Endothelial cell of umbilical vein (primary cell): ENCODE measurements around the gene LARGE1. TPM values are rescaled to one million over a fixed set of nuclear protein-coding genes. Genes with fewer than 3 reads are reported as not detected.

Experiments used
- BruUV-seq: library from RNA; stranded (reverse); fragments of 400-500 nt; replicated peaks from 2 replicates; lab custom pipeline; 2021; lab: Mats Ljungman, UMichigan
- CTCF ChIA-PET: fragments of 300-600, 350-600 bp; sonication (Branson Sonifier 250); formaldehyde crosslinking; loops from one replicate; lab custom pipeline; 2021; ENCODE audit warnings: antibody characterized with exemption, inconsistent platforms; lab: Charles Lee
- POLR2A ChIA-PET: fragments of 300-600, 350-600 bp; sonication (Branson Sonifier 250); formaldehyde crosslinking; loops from one replicate; lab custom pipeline; 2021; ENCODE audit warnings: antibody characterized with exemption, inconsistent platforms; lab: Charles Lee
- DNase-seq: peaks from one replicate; pipeline ENCODE4 v3.0.0-alpha.2; 2011; ENCODE audit warnings: low read depth, low spot score
- FAIRE-seq: peaks from 2 replicates; lab custom pipeline; 2011; peaks lifted over from hg19 to GRCh38; lab: Jason Lieb, UNC
- H2AFZ ChIP-seq: 2 replicates; pipeline ENCODE4 v1.6.0; 2012; ENCODE audit warnings: low read depth, low read length, control low read depth, inconsistent platforms
- H3K27ac ChIP-seq: 2 replicates; pipeline ENCODE4 v1.5.1; 2011; ENCODE audit warnings: low read depth, mild to moderate bottlenecking, control low read depth, low read length, moderate library complexity; ENCODE audit not compliant: insufficient read depth
- H3K27me3 ChIP-seq, 2 experiments: 2 replicates each; pipeline versions ENCODE4 v1.6.0 to v1.6.1; 2011; ENCODE audit warnings: low read length in 2 of 2, mixed read lengths in 1 of 2; ENCODE audit not compliant: control insufficient read depth in 2 of 2, insufficient read depth in 2 of 2
- H3K36me3 ChIP-seq, 2 experiments: 2 replicates in 1 of 2; 3 replicates in 1 of 2; pipeline ENCODE4 v1.5.1; 2011; ENCODE audit warnings: low read length in 2 of 2, mild to moderate bottlenecking in 1 of 2, moderate library complexity in 1 of 2; ENCODE audit not compliant: control insufficient read depth in 2 of 2, insufficient read depth in 2 of 2; ENCODE audit errors: extremely low read depth in 1 of 2
- H3K4me1 ChIP-seq: 3 replicates; pipeline ENCODE4 v1.5.1; 2011; ENCODE audit warnings: mild to moderate bottlenecking, low read length; ENCODE audit not compliant: control insufficient read depth, insufficient read depth; ENCODE audit errors: extremely low read depth
- H3K4me2 ChIP-seq: 2 replicates; pipeline ENCODE4 v1.6.1; 2011; ENCODE audit warnings: low read length, control low read depth, mixed read lengths; ENCODE audit not compliant: insufficient read depth
- H3K4me3 ChIP-seq, 3 experiments: fragments of 200-600 bp in 1 of 3; sonication (generic), shearing (Covaris generic) in 1 of 3; replicated peaks in 1 of 3; 2 replicates each; pipeline ENCODE4 v1.5.1; 2011 to 2016; ENCODE audit warnings: control low read depth in 3 of 3, low read length in 3 of 3, mild to moderate bottlenecking in 2 of 3, inconsistent platforms in 1 of 3, low read depth in 1 of 3, moderate library complexity in 1 of 3; ENCODE audit not compliant: insufficient read depth in 1 of 3
- H3K79me2 ChIP-seq: 2 replicates; pipeline ENCODE4 v1.6.0; 2012; ENCODE audit warnings: low read length, inconsistent platforms; ENCODE audit not compliant: control insufficient read depth, insufficient read depth
- H3K9ac ChIP-seq: replicated peaks from 2 replicates; pipeline ENCODE3; 2011; ENCODE audit warnings: low read length, control low read depth; ENCODE audit not compliant: insufficient read depth; ENCODE audit errors: extremely low read depth
- H3K9me1 ChIP-seq: replicated peaks from 3 replicates; pipeline ENCODE4 v1.6.0; 2011; ENCODE audit warnings: mild to moderate bottlenecking, low read length; ENCODE audit not compliant: control insufficient read depth, insufficient read depth; ENCODE audit errors: extremely low read depth
- H3K9me3 ChIP-seq: replicated peaks from 2 replicates; pipeline ENCODE4 v1.5.1; 2012; ENCODE audit warnings: low read length, inconsistent platforms; ENCODE audit not compliant: control insufficient read depth, insufficient read depth
- H4K20me1 ChIP-seq: replicated peaks from 2 replicates; pipeline ENCODE3; 2011; ENCODE audit warnings: mild to moderate bottlenecking, low read length; ENCODE audit not compliant: control insufficient read depth, insufficient read depth; ENCODE audit errors: extremely low read depth
- CTCF ChIP-seq, 2 donors: IDR thresholded peaks; 1 replicate in 1 of 2; 2 replicates in 1 of 2; pipeline ENCODE4 v1.5.1; 2011; ENCODE audit warnings: low read length in 2 of 2, mild to moderate bottlenecking in 2 of 2, moderate library complexity in 2 of 2, control low read depth in 1 of 2, inconsistent platforms in 1 of 2, low read depth in 1 of 2; ENCODE audit not compliant: insufficient read depth in 1 of 2; ENCODE audit errors: extremely low read depth in 1 of 2
- EZH2 ChIP-seq: IDR thresholded peaks from 2 replicates; pipeline ENCODE4 v1.6.1; 2012; ENCODE audit warnings: borderline replicate concordance, low read depth, mild to moderate bottlenecking, moderate library complexity, low read length, inconsistent platforms; ENCODE audit not compliant: severe bottlenecking
- FOS ChIP-seq: IDR thresholded peaks from 2 replicates; pipeline ENCODE4 v1.6.1; 2011; ENCODE audit warnings: mild to moderate bottlenecking, low read length, moderate library complexity, borderline replicate concordance; ENCODE audit not compliant: insufficient read depth
- GATA2 ChIP-seq: IDR thresholded peaks from 2 replicates; pipeline ENCODE4 v1.7.0; 2011; ENCODE audit warnings: low read depth, mild to moderate bottlenecking, moderate library complexity, mixed read lengths, low read length; ENCODE audit not compliant: insufficient read length, insufficient read depth
- JUN ChIP-seq: IDR thresholded peaks from 2 replicates; pipeline ENCODE4 v1.6.1; 2011; ENCODE audit warnings: borderline replicate concordance, low read depth; ENCODE audit not compliant: insufficient read length, insufficient read depth
- MAX ChIP-seq: IDR thresholded peaks from 2 replicates; pipeline ENCODE4 v1.6.1; 2011; ENCODE audit not compliant: insufficient read depth, insufficient read length
- MYC ChIP-seq: IDR thresholded peaks from one replicate; pipeline ENCODE4 v1.6.1; 2011; ENCODE audit warnings: mild to moderate bottlenecking, low read depth, low read length
- POLR2A ChIP-seq: IDR thresholded peaks from 2 replicates; pipeline ENCODE4 v1.6.1; 2012; ENCODE audit warnings: low read depth, mild to moderate bottlenecking, control low read depth, low read length
- POLR2AphosphoS5 ChIP-seq: IDR thresholded peaks from 2 replicates; pipeline ENCODE4 v1.6.1; 2012; ENCODE audit warnings: low read depth, mild to moderate bottlenecking, control low read depth, low read length, moderate library complexity; ENCODE audit not compliant: insufficient read depth
- dilution Hi-C: fragments of 300-500 bp; cut with MboI; formaldehyde crosslinking; loops from one replicate; pipeline ENCODE4 v1.15.0; 2019; ENCODE audit warnings: low sequenced_read_pairs; ENCODE audit not compliant: extremely low pct_ligation_motif_present
- intact Hi-C: fragments of 100-400 bp; cut with micrococcal nuclease; formaldehyde crosslinking; loops from one replicate; pipeline ENCODE4 v1.10.0; 2022
- polyA plus RNA-seq, 4 experiments: library from polyadenylated mRNA; depleted of rRNA in 3 of 4; stranded (reverse) in 3 of 4; unstranded in 1 of 4; fragments of >200 nt; gene quantifications; 2 replicates each; pipeline versions ENCODE4 v1.2.1 to v1.2.3, GENCODE V29; 2011 to 2012; ENCODE audit warnings: missing spikeins in 1 of 4
- total RNA-seq: library from RNA; stranded (reverse); gene quantifications from 2 replicates; pipeline ENCODE4 v1.2.3, GENCODE V29; 2021

The LARGE1 gene
- total and polyA plus RNA-seq, 2 donors (not counting 3 experiments of a cell fraction or from before 2014, with no cell fraction given), result 0.95 to 4.4 TPM

DNA sequence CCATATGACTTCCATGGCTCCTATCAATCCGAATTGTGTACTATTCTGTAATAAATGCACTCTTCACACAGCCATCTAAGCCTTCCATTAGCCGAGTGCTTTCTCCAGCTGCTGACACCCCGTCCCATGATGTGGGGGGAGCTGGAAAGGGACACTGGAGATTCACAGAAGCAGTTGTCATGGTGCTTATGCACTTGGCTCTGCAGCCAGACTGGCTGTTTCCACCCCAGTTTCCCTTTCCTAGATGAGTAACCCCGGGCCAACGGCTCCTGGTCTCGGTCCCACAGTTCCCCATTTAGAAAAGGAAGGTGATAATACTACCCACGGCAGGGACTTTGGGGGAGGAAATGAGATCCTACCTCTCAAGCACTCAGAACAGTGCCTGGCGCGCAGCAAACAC lies 617.2 kb downstream of the LARGE1 start:
- H3K79me2 ChIP-seq, result no peaks in the 10 kb centered on the region
- TF ChIP-seq MYC, result no peak
- no peak for TF ChIP-seq POLR2AphosphoS5
- no peak for TF ChIP-seq MAX
- no peak for TF ChIP-seq CTCF (IDR thresholded peaks at IDR 0.05; ENCODE audit: extremely low read depth in 1 of 2, insufficient read depth in 1 of 2, low read depth in 1 of 2, low read length in 2 of 2)
- no peak for TF ChIP-seq FOS
- no peak for TF ChIP-seq EZH2
- TF ChIP-seq JUN, result no peak
- no peak for TF ChIP-seq POLR2A
- no peak for TF ChIP-seq GATA2
- no peak overlapping the region for H3K4me2 ChIP-seq
- no peak overlapping the region for H2AFZ ChIP-seq
- no peak overlapping the region for H3K27ac ChIP-seq
- H3K4me3 ChIP-seq, result no peak overlapping the region
- no peaks in the 10 kb centered on the region for H3K9me1 ChIP-seq
- H3K9ac ChIP-seq, result no peak overlapping the region
- no peaks in the 10 kb centered on the region for H3K4me1 ChIP-seq
- ChIA-PET CTCF (interaction anchor here (1.8 kb wide), 1 partner anchor 1848 kb away, joined by 10 read pairs; no protein-coding TSS in a partner anchor), POLR2A (no interaction called here)
- BruUV-seq, result no TSS peak
- no peaks in the 10 kb centered on the region for H3K27me3 ChIP-seq
- dilution Hi-C loops (no loop called here), intact Hi-C loops (loop anchor here (5.0 kb wide), 1 partner anchor 1719 kb away; no protein-coding TSS in a partner anchor)
- no peaks in the 10 kb centered on the region for H3K9me3 ChIP-seq
- DNase-seq (no peak), FAIRE-seq (no peak)
- H4K20me1 ChIP-seq, result no peaks in the 10 kb centered on the region
- no peaks in the 10 kb centered on the region for H3K36me3 ChIP-seq
